Measurements from ENCODE around the gene HM13. TPM values are rescaled to one million over a fixed set of nuclear protein-coding genes. Genes with fewer than 3 reads are reported as not detected.
"Not testable (repeated sequence)": the region's sequence is repeated elsewhere in the genome, so short reads cannot be mapped to it uniquely, and the experiment has no call there.

Gene HM13
- total RNA-seq, 2 donors from 2014 or later: 107 to 179 TPM

DNA sequence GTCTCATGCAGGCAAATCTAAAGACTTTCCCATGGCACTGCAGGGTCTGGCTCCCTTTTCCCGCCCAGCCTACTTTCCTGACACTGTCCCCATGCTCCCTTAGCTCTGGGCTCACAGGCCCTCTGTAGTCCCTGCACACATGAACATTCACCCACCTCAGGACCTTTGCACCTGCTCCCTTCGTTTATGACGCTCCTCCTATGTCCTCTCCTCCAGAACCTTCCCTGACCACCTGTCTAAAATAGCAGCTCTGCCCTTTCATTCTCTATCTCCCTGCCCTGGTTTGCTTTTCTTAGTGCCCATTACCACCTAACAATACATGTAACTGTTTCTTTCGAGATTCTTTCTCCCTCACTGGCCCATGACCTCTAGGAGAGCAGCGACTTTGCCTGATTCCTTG lies 22.3 kb downstream of the HM13 start:
- TF ChIP-seq, protein P1, sequence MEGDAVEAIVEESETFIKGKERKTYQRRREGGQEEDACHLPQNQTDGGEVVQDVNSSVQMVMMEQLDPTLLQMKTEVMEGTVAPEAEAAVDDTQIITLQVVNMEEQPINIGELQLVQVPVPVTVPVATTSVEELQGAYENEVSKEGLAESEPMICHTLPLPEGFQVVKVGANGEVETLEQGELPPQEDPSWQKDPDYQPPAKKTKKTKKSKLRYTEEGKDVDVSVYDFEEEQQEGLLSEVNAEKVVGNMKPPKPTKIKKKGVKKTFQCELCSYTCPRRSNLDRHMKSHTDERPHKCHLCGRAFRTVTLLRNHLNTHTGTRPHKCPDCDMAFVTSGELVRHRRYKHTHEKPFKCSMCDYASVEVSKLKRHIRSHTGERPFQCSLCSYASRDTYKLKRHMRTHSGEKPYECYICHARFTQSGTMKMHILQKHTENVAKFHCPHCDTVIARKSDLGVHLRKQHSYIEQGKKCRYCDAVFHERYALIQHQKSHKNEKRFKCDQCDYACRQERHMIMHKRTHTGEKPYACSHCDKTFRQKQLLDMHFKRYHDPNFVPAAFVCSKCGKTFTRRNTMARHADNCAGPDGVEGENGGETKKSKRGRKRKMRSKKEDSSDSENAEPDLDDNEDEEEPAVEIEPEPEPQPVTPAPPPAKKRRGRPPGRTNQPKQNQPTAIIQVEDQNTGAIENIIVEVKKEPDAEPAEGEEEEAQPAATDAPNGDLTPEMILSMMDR (IDR thresholded peaks at IDR 0.05): no peak
- Histone ChIP-seq H3K4me3 (no peak overlapping the region), H3K9ac (ENCODE audit: low read depth in 2 of 2, low read length in 2 of 2) (no peak overlapping the region), H3K27me3 (no peaks in the 10 kb centered on the region), H3K36me3 (peaks cover 22% of the 10 kb centered on the region), H3K4me1 (no peaks in the 10 kb centered on the region), H3K27ac (no peak overlapping the region), H3K9me3 (no peaks in the 10 kb centered on the region)
- intact Hi-C loops (cut with DNase I): no loop called here
- DNase-seq: no peak

DNA sequence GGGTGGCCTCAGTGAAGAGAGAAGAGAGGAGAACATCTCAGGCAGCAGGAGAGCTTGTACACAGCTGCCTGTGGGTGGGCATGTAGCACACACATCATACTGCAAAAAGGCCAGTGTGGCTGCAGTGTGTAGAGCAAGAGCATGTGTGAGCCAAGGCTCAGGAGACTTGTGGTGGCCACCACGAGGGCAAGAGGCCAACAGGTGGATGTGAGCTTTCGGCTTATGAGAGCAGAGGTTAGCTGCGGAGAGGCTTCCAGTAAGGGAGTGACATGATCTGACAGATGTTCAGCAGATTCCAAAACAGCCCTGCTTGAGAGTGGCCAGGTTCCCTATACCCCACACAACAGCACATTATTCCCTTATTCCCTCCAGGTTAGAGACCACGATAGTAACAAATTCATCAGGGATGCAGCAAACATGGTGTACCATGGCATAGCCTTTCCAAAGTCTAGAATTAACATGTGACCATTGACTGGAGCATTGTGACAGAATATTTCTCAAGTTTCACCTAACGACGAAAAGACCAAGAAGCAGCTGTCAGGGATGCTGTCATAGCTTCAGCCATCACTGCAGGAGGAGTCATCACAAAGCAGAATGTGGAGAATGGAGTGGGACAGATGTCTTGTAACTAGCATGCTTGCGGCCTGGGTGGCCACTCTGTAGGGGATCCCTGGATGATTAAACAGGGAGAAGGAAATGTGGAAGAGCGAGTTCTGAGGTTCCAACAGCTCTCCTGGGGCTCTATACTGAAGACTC lies 23.1 kb downstream of the HM13 start:
- H3K9me3 ChIP-seq: no peaks in the 10 kb centered on the region
- no peak for DNase-seq

DNA sequence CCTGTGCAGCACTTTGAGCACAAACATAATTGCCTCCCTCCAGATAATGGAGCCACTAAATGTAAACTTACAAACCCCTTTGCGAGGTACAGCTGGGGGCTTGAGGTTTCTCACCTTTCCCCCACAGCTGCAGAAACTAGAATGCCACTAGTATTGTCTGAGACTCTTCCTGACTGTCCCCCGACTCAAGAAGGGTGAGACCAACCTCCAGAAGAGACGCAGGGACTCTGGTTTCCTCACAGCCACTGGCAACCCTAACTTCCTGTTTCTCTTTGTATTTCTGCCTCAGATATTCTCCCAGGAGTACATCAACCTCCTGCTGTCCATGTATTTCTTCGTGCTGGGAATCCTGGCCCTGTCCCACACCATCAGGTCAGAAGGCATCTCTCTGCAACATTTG lies 23.6 kb downstream of the HM13 start:
- no peak overlapping the region for H3K9ac ChIP-seq (ENCODE audit: low read depth in 2 of 2, low read length in 2 of 2)
- no peaks in the 10 kb centered on the region for H3K4me1 ChIP-seq
- H3K4me3 ChIP-seq: no peak overlapping the region
- no peaks in the 10 kb centered on the region for H3K27me3 ChIP-seq
- H3K9me3 ChIP-seq: no peaks in the 10 kb centered on the region
- intact Hi-C loops (cut with DNase I): no loop called here
- TF ChIP-seq, protein P1 (IDR thresholded peaks at IDR 0.05): no peak
- no peak overlapping the region for H3K27ac ChIP-seq
- DNase-seq: no peak
- H3K36me3 ChIP-seq: peaks cover 22% of the 10 kb centered on the region

More for the DNA sequence above, 23.1 kb downstream of the HM13 start:
- intact Hi-C loops (cut with DNase I): no loop called here
- H3K4me1 ChIP-seq: no peaks in the 10 kb centered on the region
- H3K9ac ChIP-seq (ENCODE audit: low read depth in 2 of 2, low read length in 2 of 2): no peak overlapping the region
- no peak overlapping the region for H3K4me3 ChIP-seq
- no peaks in the 10 kb centered on the region for H3K27me3 ChIP-seq
- H3K27ac ChIP-seq: no peak overlapping the region
- TF ChIP-seq, protein P1 (IDR thresholded peaks at IDR 0.05): no peak
- H3K36me3 ChIP-seq: peaks cover 22% of the 10 kb centered on the region

DNA sequence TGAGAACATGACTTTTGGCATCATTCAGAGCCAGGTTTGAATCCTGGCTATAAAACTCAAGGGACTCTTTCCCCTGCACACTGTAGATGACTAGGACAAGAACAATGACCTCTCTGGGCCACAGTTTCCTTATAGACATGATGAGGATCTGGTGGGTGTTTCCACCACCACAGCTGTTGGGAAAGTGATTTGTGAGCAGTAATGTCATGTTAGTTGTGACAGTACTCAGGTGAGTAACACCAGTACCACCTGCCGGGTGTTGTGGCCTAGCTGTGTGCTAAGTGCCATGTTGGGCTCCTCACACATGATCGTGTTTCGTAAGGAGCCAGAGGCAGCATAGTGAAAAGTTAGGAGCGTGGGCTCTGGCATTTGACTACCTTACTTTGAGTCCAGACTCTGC lies 24.1 kb downstream of the HM13 start:
- Histone ChIP-seq H3K4me1 (no peaks in the 10 kb centered on the region), H3K36me3 (peaks cover 22% of the 10 kb centered on the region)

DNA sequence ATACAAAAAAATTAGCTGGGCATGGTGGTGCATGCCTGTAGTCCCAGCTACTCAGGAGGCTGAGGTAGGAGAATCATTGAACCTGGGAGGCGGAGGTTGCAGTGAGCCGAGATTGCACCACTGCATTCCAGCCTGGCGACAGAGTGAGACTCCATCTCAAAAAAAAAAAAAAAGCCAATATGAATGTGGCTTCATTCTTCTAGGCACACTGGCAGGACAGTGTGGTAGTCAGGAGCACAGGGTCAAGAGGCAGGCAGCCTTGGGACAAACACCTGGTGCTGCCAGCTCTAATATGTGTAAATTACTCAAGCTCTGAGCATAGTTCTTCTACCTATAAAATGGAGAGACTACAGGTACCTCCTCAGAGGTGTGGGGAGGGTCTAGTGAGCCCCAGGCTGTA lies 25.4 kb downstream of the HM13 start:
- H3K9me3 ChIP-seq; H3K27ac ChIP-seq; intact Hi-C loops (cut with DNase I); H3K4me1 ChIP-seq; H3K9ac ChIP-seq (ENCODE audit: low read depth in 2 of 2, low read length in 2 of 2); DNase-seq; H3K27me3 ChIP-seq; H3K4me3 ChIP-seq: not testable (repeated sequence)
- H3K36me3 ChIP-seq: peaks cover 22% of the 10 kb centered on the region

More for the DNA sequence above, 24.1 kb downstream of the HM13 start:
- Histone ChIP-seq H3K9ac (ENCODE audit: low read depth in 2 of 2, low read length in 2 of 2) (no peak overlapping the region), H3K9me3 (no peaks in the 10 kb centered on the region), H3K4me3 (no peak overlapping the region), H3K27ac (no peak overlapping the region), H3K27me3 (no peaks in the 10 kb centered on the region)
- TF ChIP-seq, protein P1 (IDR thresholded peaks at IDR 0.05): no peak
- intact Hi-C loops (cut with DNase I): no loop called here
- no peak for DNase-seq

DNA sequence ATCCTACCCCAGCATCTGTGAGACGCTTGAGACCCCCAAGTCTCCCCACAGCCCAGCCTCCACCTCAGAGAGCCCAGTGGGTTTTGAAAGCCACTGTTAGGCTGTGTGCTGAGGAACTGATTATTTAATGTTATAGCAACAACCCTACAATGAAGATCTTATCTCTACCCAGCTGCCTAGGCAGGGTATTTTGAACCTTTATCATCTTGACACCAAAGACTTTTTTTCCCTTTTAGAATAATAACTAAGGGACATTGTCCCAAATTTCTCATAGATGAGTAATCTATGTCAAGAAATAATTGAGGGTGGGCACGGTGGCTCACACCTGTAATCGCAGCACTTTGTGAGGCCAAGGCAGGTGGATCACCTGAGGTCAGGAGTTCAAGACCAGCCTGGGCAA lies 26.2 kb downstream of the HM13 start:
- TF ChIP-seq, protein P1 (IDR thresholded peaks at IDR 0.05): no peak
- no peaks in the 10 kb centered on the region for H3K9me3 ChIP-seq
- H3K4me1 ChIP-seq: no peaks in the 10 kb centered on the region
- intact Hi-C loops (cut with DNase I): no loop called here
- no peak for DNase-seq
- peaks cover 22% of the 10 kb centered on the region for H3K36me3 ChIP-seq
- no peak overlapping the region for H3K27ac ChIP-seq
- no peak overlapping the region for H3K4me3 ChIP-seq
- no peak overlapping the region for H3K9ac ChIP-seq (ENCODE audit: low read depth in 2 of 2, low read length in 2 of 2)
- no peaks in the 10 kb centered on the region for H3K27me3 ChIP-seq

All from colonic mucosa (tissue), 4 donors.